ENCODE results near the gene RTKN. TPM values are rescaled to one million over a fixed set of nuclear protein-coding genes. Genes with fewer than 3 reads are reported as not detected.

Gene RTKN
- total RNA-seq, 1 donor from 2014 or later = 11.6 TPM

- Mint-ChIP-seq H3K27ac (peak overlapping the region; percentile 100), H3K4me3 (peak overlapping the region; percentile 99), H3K4me1 (peaks cover 65% of the 10 kb centered on the region), H3K27me3 (no peaks in the 10 kb centered on the region), H3K9me3 (no peaks in the 10 kb centered on the region), H3K36me3 (ENCODE audit: low read depth) (peaks cover 62% of the 10 kb centered on the region)
- DNase-seq = no peak
- no peak for TF ChIP-seq CTCF (IDR thresholded peaks at IDR 0.05)
- no peak for ATAC-seq (ENCODE audit: low read depth)
- ChIA-PET CTCF (interaction anchor here (0.8 to 3.0 kb wide), 4 partner anchors 14 to 127 kb away, joined by 3 to 11 read pairs (median 3); partner anchors contain the start of genes CCDC142, MRPL53 and TTC31), POLR2A (interaction anchor here (0.8 to 10.0 kb wide), 20 partner anchors 9 to 1225 kb away, joined by 3 to 127 read pairs (median 10); partner anchors contain the start of genes AUP1, C2orf81, CCDC142 and CCT7)
- intact Hi-C loops (cut with micrococcal nuclease) = loop anchor here (1.0 to 5.0 kb wide), 5 partner anchors 13 to 277 kb away; partner anchors contain the start of genes AUP1, HTRA2, MRPL53 and PCGF1
Observed at GRCh38 chr2:74458938-74459363, 17.2 kb upstream of the RTKN start.

GRCh38 chr2:74458132-74458937 lies 16.6 kb upstream of the RTKN start, which contains the start of gene WBP1:
WBP1 (plus strand) TSS chr2:74458438; CDS start chr2:74458603, 165 bp downstream.
- peak within 1 kb of the TSS; percentile 100 for H3K27ac Mint-ChIP-seq
- ChIA-PET CTCF (interaction anchor here (0.8 to 3.0 kb wide), 4 partner anchors 15 to 128 kb away, joined by 3 to 11 read pairs (median 3); partner anchors contain the start of gene MRPL53), POLR2A (interaction anchor here (0.7 to 10.0 kb wide), 27 partner anchors 9 to 1224 kb away, joined by 3 to 127 read pairs (median 6); partner anchors contain the start of genes AUP1, C2orf81, CCDC142 and CCT7)
- DNase-seq (peak; percentile 87), ATAC-seq (ENCODE audit: low read depth) (peak; percentile 81)
- intact Hi-C loops (cut with micrococcal nuclease) = loop anchor here (1.0 to 5.0 kb wide), 5 partner anchors 14 to 276 kb away; partner anchors contain the start of genes AUP1, HTRA2, MRPL53 and PCGF1
- no peak for TF ChIP-seq CTCF (IDR thresholded peaks at IDR 0.05)
- no peaks in the 10 kb centered on the region for H3K27me3 Mint-ChIP-seq
- H3K4me1 Mint-ChIP-seq = peaks cover 62% of the 10 kb centered on the region
- H3K36me3 Mint-ChIP-seq (ENCODE audit: low read depth) = peaks cover 60% of the 10 kb centered on the region
- H3K9me3 Mint-ChIP-seq = no peaks in the 10 kb centered on the region
- H3K4me3 Mint-ChIP-seq = peak within 1 kb of the TSS; percentile 99

- peak; percentile 42 for ATAC-seq (ENCODE audit: low read depth)
- TF ChIP-seq CTCF (IDR thresholded peaks at IDR 0.05) = no peak
- intact Hi-C loops (cut with micrococcal nuclease) = loop anchor here (1.0 to 5.0 kb wide), 6 partner anchors 8 to 275 kb away; partner anchors contain the start of genes AUP1, HTRA2, MOGS and MRPL53
- H3K4me3 Mint-ChIP-seq = peak overlapping the region; percentile 99
- H3K27ac Mint-ChIP-seq = peak overlapping the region; percentile 100
- H3K27me3 Mint-ChIP-seq = no peaks in the 10 kb centered on the region
- H3K36me3 Mint-ChIP-seq (ENCODE audit: low read depth) = peaks cover 54% of the 10 kb centered on the region
- ChIA-PET POLR2A (interaction anchor here (0.7 to 10.0 kb wide), 25 partner anchors 10 to 279 kb away, joined by 3 to 127 read pairs (median 8); partner anchors contain the start of genes AUP1, C2orf81, CCDC142 and DQX1), CTCF (interaction anchor here (1.0 to 3.0 kb wide), 2 partner anchors 23 to 128 kb away, joined by 3 to 11 read pairs; no protein-coding TSS in a partner anchor)
- DNase-seq = peak; percentile 86
- H3K4me1 Mint-ChIP-seq = peaks cover 62% of the 10 kb centered on the region
- H3K9me3 Mint-ChIP-seq = no peaks in the 10 kb centered on the region
Observed at GRCh38 chr2:74457549-74458131, 15.9 kb upstream of the RTKN start.

- ATAC-seq (ENCODE audit: low read depth) (no peak), DNase-seq (no peak)
- peaks cover 49% of the 10 kb centered on the region for H3K36me3 Mint-ChIP-seq (ENCODE audit: low read depth)
- H3K27ac Mint-ChIP-seq = peak overlapping the region; percentile 100
- intact Hi-C loops (cut with micrococcal nuclease) = loop anchor here (1.0 to 5.0 kb wide), 2 partner anchors 8 to 275 kb away; partner anchors contain the start of gene MOGS
- H3K4me3 Mint-ChIP-seq = peak overlapping the region; percentile 99
- ChIA-PET POLR2A (interaction anchor here (1.0 to 10.0 kb wide), 16 partner anchors 10 to 275 kb away, joined by 4 to 127 read pairs (median 11); partner anchors contain the start of genes AUP1, C2orf81, CCDC142 and DOK1), CTCF (interaction anchor here (0.9 to 3.0 kb wide), 3 partner anchors 26 to 129 kb away, joined by 3 to 11 read pairs (median 7); partner anchors contain the start of genes C2orf81, CCDC142, TTC31 and WDR54)
- H3K9me3 Mint-ChIP-seq = no peaks in the 10 kb centered on the region
- TF ChIP-seq CTCF (IDR thresholded peaks at IDR 0.05) = no peak
- peaks cover 65% of the 10 kb centered on the region for H3K4me1 Mint-ChIP-seq
- no peaks in the 10 kb centered on the region for H3K27me3 Mint-ChIP-seq
Observed at GRCh38 chr2:74457129-74457548, 15.4 kb upstream of the RTKN start.

All from activated B cell treated with CpG ODN at 0.5 μM for 24 hours (primary cell).